OCI-LY7 (cell line): ENCODE data around the gene KRTAP10-3.

Source experiments
- CTCF ChIP-seq: fragments of 200-600 bp; sonication (generic); conservative IDR thresholded peaks from 2 replicates; pipeline ENCODE4 v1.5.1; 2014; ENCODE audit warnings: mild to moderate bottlenecking, antibody characterized with exemption, low read length, moderate library complexity, mixed read lengths
- EZH2phosphoT487 ChIP-seq: fragments of 200-600 bp; sonication (generic); IDR thresholded peaks from 2 replicates; pipeline ENCODE4 v1.6.1; 2018; ENCODE audit warnings: low read depth, borderline replicate concordance, mild to moderate bottlenecking, mixed run types, antibody characterized with exemption, low read length, moderate library complexity, mixed read lengths

- TF ChIP-seq CTCF, result peak; percentile 87
- TF ChIP-seq EZH2phosphoT487, result no peak
Observed at GRCh38 chr21:44510508-44511218, 47.9 kb downstream of the KRTAP10-3 start.
